HG02885 (cell line): ENCODE results near the gene OR2AJ1.

Experiments
- ATAC-seq: cut with Tn5 transposase; IDR thresholded peaks from one replicate; pipeline ENCODE4 v1.9.1; 2021; ENCODE audit warnings: mild to moderate bottlenecking; ENCODE audit not compliant: unreplicated experiment, poor library complexity

OR2AJ1 gene

GRCh38 chr1:247953408-247953807 lies 28.7 kb downstream of the OR2AJ1 start:
- ATAC-seq: no peak

GRCh38 chr1:247961791-247962190 lies 37.1 kb downstream of the OR2AJ1 start:
- ATAC-seq: no peak

- ATAC-seq: no peak
These were observed 38.4 kb downstream of the OR2AJ1 start for GRCh38 chr1:247962911-247963588.

GRCh38 chr1:247964933-247965332 lies 40.2 kb downstream of the OR2AJ1 start, which contains the start of gene OR2AK2:
Gene OR2AK2 (plus strand): TSS chr1:247965233. CDS start chr1:247965377, 144 bp downstream.
- no peak for ATAC-seq

- ATAC-seq: peak; percentile 84
These were observed 42.0 kb downstream of the OR2AJ1 start for GRCh38 chr1:247966532-247967204.
